ENCODE measurements around the gene DEPP1.
A peak's percentile ranks its signal among the peaks of the same experiment; 100 is the strongest.

The DEPP1 gene

DNA sequence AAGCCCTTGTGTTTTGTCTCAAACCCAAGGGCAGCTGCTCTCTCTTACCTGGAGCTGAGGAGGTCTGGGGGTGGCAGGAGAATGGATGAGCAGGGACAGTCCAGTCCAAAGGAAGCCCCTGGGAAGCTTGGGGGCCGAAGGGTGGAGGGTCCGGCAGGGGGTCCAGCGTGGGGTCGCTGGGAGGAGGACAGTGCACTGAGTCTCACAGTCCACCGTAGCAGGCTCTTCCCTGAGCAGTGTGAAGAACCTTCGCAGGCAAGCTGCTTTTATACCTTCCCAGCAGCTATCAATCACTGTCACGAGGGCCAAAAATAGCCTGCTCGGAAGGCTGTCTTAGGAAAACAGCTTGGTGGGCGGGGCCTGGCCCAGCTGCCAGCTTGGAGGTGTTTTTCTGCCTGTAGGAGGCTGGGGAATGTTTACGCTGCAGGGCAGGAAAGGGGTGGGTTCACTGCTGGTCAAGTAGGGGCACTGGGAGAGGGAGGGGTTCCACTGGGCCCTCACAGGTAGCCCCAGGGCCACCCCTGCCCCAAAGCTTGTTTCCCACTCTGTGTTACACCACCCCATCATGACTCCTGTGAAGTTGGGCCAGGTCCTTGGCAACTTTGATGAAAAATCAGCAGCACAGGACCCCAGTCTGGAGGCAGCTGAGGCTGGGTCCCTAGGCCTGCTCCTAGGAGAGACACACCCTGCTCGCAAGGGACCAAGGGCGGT, at the start of gene DEPP1 (continued):
- no peak for TF ChIP-seq ZNF792 (tag by site-specific recombination; IDR thresholded peaks at IDR 0.05)
- TF ChIP-seq TCF7L2 (IDR thresholded peaks at IDR 0.05; ENCODE audit: borderline replicate concordance, low read depth, low read length), result no peak
- TF ChIP-seq ZFP41 (tag by site-specific recombination; IDR thresholded peaks at IDR 0.05; ENCODE audit: borderline replicate concordance), result no peak
- peak; percentile 73 for TF ChIP-seq GLIS1 (tag by site-specific recombination; IDR thresholded peaks at IDR 0.05)
- TF ChIP-seq, protein P1, sequence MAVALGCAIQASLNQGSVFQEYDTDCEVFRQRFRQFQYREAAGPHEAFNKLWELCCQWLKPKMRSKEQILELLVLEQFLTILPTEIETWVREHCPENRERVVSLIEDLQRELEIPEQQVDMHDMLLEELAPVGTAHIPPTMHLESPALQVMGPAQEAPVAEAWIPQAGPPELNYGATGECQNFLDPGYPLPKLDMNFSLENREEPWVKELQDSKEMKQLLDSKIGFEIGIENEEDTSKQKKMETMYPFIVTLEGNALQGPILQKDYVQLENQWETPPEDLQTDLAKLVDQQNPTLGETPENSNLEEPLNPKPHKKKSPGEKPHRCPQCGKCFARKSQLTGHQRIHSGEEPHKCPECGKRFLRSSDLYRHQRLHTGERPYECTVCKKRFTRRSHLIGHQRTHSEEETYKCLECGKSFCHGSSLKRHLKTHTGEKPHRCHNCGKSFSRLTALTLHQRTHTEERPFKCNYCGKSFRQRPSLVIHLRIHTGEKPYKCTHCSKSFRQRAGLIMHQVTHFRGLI (tag by site-specific recombination; IDR thresholded peaks at IDR 0.05), result no peak
- TF ChIP-seq ZNF521 (tag by site-specific recombination; IDR thresholded peaks at IDR 0.05), result no peak
- TF ChIP-seq ZNF404 (tag by site-specific recombination; IDR thresholded peaks at IDR 0.05), result no peak
- no peak for TF ChIP-seq ZNF416 (tag by site-specific recombination; IDR thresholded peaks at IDR 0.05)
- TF ChIP-seq ZIC2 (tag by site-specific recombination; IDR thresholded peaks at IDR 0.05), result peak; percentile 47; the same call in 1 of the 2 replicates
- 0 out of 2 replicates have a peak, but pooled peaks have one; percentile 14 for TF ChIP-seq ZNF366 (tag by site-specific recombination; conservative IDR thresholded peaks at IDR 0.05)
- TF ChIP-seq ZNF174 (tag by site-specific recombination; IDR thresholded peaks at IDR 0.05), result no peak
- peak; percentile 37; the same call in 1 of the 2 replicates for TF ChIP-seq ZSCAN30 (tag by site-specific recombination; IDR thresholded peaks at IDR 0.05)
- TF ChIP-seq SCRT2 (tag by site-specific recombination; IDR thresholded peaks at IDR 0.05), result no peak
- TF ChIP-seq ZEB2 (tag by site-specific recombination; IDR thresholded peaks at IDR 0.05), result no peak
- TF ChIP-seq YY1 (tag by site-specific recombination; IDR thresholded peaks at IDR 0.05), result no peak
- TF ChIP-seq, protein P2, sequence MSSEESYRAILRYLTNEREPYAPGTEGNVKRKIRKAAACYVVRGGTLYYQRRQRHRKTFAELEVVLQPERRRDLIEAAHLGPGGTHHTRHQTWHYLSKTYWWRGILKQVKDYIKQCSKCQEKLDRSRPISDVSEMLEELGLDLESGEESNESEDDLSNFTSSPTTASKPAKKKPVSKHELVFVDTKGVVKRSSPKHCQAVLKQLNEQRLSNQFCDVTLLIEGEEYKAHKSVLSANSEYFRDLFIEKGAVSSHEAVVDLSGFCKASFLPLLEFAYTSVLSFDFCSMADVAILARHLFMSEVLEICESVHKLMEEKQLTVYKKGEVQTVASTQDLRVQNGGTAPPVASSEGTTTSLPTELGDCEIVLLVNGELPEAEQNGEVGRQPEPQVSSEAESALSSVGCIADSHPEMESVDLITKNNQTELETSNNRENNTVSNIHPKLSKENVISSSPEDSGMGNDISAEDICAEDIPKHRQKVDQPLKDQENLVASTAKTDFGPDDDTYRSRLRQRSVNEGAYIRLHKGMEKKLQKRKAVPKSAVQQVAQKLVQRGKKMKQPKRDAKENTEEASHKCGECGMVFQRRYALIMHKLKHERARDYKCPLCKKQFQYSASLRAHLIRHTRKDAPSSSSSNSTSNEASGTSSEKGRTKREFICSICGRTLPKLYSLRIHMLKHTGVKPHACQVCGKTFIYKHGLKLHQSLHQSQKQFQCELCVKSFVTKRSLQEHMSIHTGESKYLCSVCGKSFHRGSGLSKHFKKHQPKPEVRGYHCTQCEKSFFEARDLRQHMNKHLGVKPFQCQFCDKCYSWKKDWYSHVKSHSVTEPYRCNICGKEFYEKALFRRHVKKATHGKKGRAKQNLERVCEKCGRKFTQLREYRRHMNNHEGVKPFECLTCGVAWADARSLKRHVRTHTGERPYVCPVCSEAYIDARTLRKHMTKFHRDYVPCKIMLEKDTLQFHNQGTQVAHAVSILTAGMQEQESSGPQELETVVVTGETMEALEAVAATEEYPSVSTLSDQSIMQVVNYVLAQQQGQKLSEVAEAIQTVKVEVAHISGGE (tag by site-specific recombination; conservative IDR thresholded peaks at IDR 0.05; ENCODE audit: low read depth), result peak; percentile 75
- no peak for TF ChIP-seq ZSCAN16 (tag by site-specific recombination; IDR thresholded peaks at IDR 0.05)
- no peak for TF ChIP-seq ZNF121 (tag by site-specific recombination; IDR thresholded peaks at IDR 0.05)
- no peak for TF ChIP-seq GLI4 (tag by site-specific recombination; IDR thresholded peaks at IDR 0.05)
- no peak for TF ChIP-seq ZNF426 (tag by site-specific recombination; IDR thresholded peaks at IDR 0.05)
- no peak for TF ChIP-seq TRIM28 (IDR thresholded peaks at IDR 0.05; ENCODE audit: borderline replicate concordance, low read length)
- peak; percentile 77 for TF ChIP-seq KLF1 (tag by site-specific recombination; IDR thresholded peaks at IDR 0.05)
- TF ChIP-seq, protein P3, sequence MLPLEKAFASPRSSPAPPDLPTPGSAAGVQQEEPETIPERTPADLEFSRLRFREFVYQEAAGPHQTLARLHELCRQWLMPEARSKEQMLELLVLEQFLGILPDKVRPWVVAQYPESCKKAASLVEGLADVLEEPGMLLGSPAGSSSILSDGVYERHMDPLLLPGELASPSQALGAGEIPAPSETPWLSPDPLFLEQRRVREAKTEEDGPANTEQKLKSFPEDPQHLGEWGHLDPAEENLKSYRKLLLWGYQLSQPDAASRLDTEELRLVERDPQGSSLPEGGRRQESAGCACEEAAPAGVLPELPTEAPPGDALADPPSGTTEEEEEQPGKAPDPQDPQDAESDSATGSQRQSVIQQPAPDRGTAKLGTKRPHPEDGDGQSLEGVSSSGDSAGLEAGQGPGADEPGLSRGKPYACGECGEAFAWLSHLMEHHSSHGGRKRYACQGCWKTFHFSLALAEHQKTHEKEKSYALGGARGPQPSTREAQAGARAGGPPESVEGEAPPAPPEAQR (tag by site-specific recombination; IDR thresholded peaks at IDR 0.05), result no peak
- TF ChIP-seq, protein P4, sequence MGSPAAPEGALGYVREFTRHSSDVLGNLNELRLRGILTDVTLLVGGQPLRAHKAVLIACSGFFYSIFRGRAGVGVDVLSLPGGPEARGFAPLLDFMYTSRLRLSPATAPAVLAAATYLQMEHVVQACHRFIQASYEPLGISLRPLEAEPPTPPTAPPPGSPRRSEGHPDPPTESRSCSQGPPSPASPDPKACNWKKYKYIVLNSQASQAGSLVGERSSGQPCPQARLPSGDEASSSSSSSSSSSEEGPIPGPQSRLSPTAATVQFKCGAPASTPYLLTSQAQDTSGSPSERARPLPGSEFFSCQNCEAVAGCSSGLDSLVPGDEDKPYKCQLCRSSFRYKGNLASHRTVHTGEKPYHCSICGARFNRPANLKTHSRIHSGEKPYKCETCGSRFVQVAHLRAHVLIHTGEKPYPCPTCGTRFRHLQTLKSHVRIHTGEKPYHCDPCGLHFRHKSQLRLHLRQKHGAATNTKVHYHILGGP (tag by site-specific recombination; IDR thresholded peaks at IDR 0.05), result no peak
- no peak for TF ChIP-seq ZNF529 (tag by site-specific recombination; IDR thresholded peaks at IDR 0.05; ENCODE audit: insufficient replicate concordance)
- TF ChIP-seq ZNF423 (tag by site-specific recombination; IDR thresholded peaks at IDR 0.05), result no peak
- TF ChIP-seq ZNF146 (tag by site-specific recombination; IDR thresholded peaks at IDR 0.05), result no peak
- no peak for TF ChIP-seq ZNF585B (tag by site-specific recombination; IDR thresholded peaks at IDR 0.05)
- peak; percentile 70; the same call in 1 of the 2 replicates for TF ChIP-seq ZNF600 (tag by site-specific recombination; IDR thresholded peaks at IDR 0.05)
- TF ChIP-seq OVOL3 (tag by site-specific recombination; IDR thresholded peaks at IDR 0.05), result no peak
- no peak for TF ChIP-seq ZNF621 (tag by site-specific recombination; IDR thresholded peaks at IDR 0.05)
- TF ChIP-seq, protein P5, sequence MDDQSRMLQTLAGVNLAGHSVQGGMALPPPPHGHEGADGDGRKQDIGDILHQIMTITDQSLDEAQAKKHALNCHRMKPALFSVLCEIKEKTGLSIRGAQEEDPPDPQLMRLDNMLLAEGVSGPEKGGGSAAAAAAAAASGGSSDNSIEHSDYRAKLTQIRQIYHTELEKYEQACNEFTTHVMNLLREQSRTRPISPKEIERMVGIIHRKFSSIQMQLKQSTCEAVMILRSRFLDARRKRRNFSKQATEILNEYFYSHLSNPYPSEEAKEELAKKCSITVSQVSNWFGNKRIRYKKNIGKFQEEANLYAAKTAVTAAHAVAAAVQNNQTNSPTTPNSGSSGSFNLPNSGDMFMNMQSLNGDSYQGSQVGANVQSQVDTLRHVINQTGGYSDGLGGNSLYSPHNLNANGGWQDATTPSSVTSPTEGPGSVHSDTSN (CRISPR knock-in tag; IDR thresholded peaks at IDR 0.05), result peak; percentile 97
- no peak for TF ChIP-seq ZNF266 (tag by site-specific recombination; IDR thresholded peaks at IDR 0.05; ENCODE audit: low read depth)
